Vagina (tissue), 2 donors: Measurements from ENCODE around the gene LDB2.

Experiments
- CTCF ChIP-seq, 3 experiments: fragments of 450-650 bp in 2 of 3; fragments of 200-600 bp in 1 of 3; sonication (generic) in 1 of 3; IDR thresholded peaks; one replicate each; pipeline ENCODE4 v1.5.1; 2017 to 2019; ENCODE audit warnings: antibody characterized with exemption in 3 of 3, mild to moderate bottlenecking in 2 of 3, moderate library complexity in 2 of 3
- POLR2A ChIP-seq, 2 donors: fragments of 450-650 bp; IDR thresholded peaks; one replicate each; pipeline ENCODE4 v1.6.1; 2017; ENCODE audit warnings: antibody characterized with exemption in 2 of 2, mild to moderate bottlenecking in 2 of 2, moderate library complexity in 2 of 2

DNA sequence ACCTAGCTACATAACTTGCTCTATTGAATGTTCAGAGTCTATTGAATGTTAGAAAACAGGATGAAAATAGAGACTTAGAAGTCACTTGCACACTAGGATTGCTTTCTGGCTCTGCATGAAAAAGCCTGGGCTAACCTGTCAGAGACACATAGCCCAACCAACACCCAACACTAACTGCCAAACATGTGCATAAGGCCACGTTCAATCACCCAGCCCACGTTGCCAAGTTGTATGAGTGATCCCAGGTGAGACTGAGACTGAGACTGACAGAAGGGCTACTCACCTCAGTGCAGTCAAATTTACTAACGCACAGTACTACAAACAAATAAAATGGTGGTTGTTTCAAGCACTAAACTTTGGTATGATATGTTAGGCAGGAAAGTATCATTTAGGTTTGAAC lies 61.0 kb downstream of the LDB2 start:
- TF ChIP-seq POLR2A (IDR thresholded peaks at IDR 0.05) (no peak), CTCF (IDR thresholded peaks at IDR 0.05) (no peak)
